T-helper 2 cell treated with Interferon-gamma antibody and Interleukin-4, amounts not matched to agents 5 μg/mL and 100 μg/mL, for 36 hours (primary cell): ENCODE data around the gene PCMTD2.
"Not testable (repeated sequence)": the region's sequence is repeated elsewhere in the genome, so short reads cannot be mapped to it uniquely, and the experiment has no call there.

Experiments used
- DNase-seq: peaks from one replicate; pipeline ENCODE4 v3.0.0; 2021; ENCODE audit warnings: low spot score
- H3K27ac Mint-ChIP-seq: one replicate; pipeline ENCODE4 v1.8.0; 2021; ENCODE audit warnings: mild to moderate bottlenecking, mixed read lengths
- H3K27me3 Mint-ChIP-seq: one replicate; pipeline ENCODE4 v1.8.0; 2021; ENCODE audit warnings: low read depth, mixed read lengths
- H3K36me3 Mint-ChIP-seq: one replicate; pipeline ENCODE4 v1.8.0; 2021; ENCODE audit warnings: low read depth, mixed read lengths
- H3K4me1 Mint-ChIP-seq: one replicate; pipeline ENCODE4 v1.8.0; 2021; ENCODE audit warnings: low read depth, mixed read lengths
- H3K4me3 Mint-ChIP-seq: one replicate; pipeline ENCODE4 v1.8.0; 2022; ENCODE audit warnings: mild to moderate bottlenecking, moderate library complexity, mixed read lengths
- H3K9me3 Mint-ChIP-seq: one replicate; pipeline ENCODE4 v1.8.0; 2021; ENCODE audit warnings: mixed read lengths

The PCMTD2 gene

GRCh38 chr20:64229507-64230061 lies 26.0 kb upstream of the PCMTD2 start:
- Mint-ChIP-seq H3K9me3 (no peaks in the 10 kb centered on the region), H3K4me1 (no peaks in the 10 kb centered on the region), H3K4me3 (no peak overlapping the region), H3K27ac (no peak overlapping the region), H3K36me3 (no peaks in the 10 kb centered on the region), H3K27me3 (no peaks in the 10 kb centered on the region)
- no peak for DNase-seq

- DNase-seq = no peak
- no peaks in the 10 kb centered on the region for H3K9me3 Mint-ChIP-seq
- no peaks in the 10 kb centered on the region for H3K4me1 Mint-ChIP-seq
- no peak overlapping the region for H3K4me3 Mint-ChIP-seq
- no peaks in the 10 kb centered on the region for H3K27me3 Mint-ChIP-seq
- no peak overlapping the region for H3K27ac Mint-ChIP-seq
- no peaks in the 10 kb centered on the region for H3K36me3 Mint-ChIP-seq
Measured at GRCh38 chr20:64230461-64231145, 24.9 kb upstream of the PCMTD2 start.

- Mint-ChIP-seq H3K27ac (no peak overlapping the region), H3K36me3 (no peaks in the 10 kb centered on the region), H3K4me1 (no peaks in the 10 kb centered on the region), H3K4me3 (no peak overlapping the region), H3K9me3 (no peaks in the 10 kb centered on the region), H3K27me3 (no peaks in the 10 kb centered on the region)
- no peak for DNase-seq
Measured at GRCh38 chr20:64231621-64232550, 23.7 kb upstream of the PCMTD2 start.

GRCh38 chr20:64232794-64233193 lies 22.8 kb upstream of the PCMTD2 start:
- DNase-seq = no peak
- Mint-ChIP-seq H3K27me3 (no peaks in the 10 kb centered on the region), H3K4me1 (no peaks in the 10 kb centered on the region), H3K27ac (no peak overlapping the region), H3K9me3 (no peaks in the 10 kb centered on the region), H3K36me3 (no peaks in the 10 kb centered on the region), H3K4me3 (no peak overlapping the region)

GRCh38 chr20:64233725-64234124 lies 21.8 kb upstream of the PCMTD2 start:
- H3K36me3 Mint-ChIP-seq = no peaks in the 10 kb centered on the region
- no peak for DNase-seq
- H3K4me3 Mint-ChIP-seq = no peak overlapping the region
- no peak overlapping the region for H3K27ac Mint-ChIP-seq
- no peaks in the 10 kb centered on the region for H3K9me3 Mint-ChIP-seq
- no peaks in the 10 kb centered on the region for H3K4me1 Mint-ChIP-seq
- no peaks in the 10 kb centered on the region for H3K27me3 Mint-ChIP-seq

- no peak overlapping the region for H3K27ac Mint-ChIP-seq
- H3K4me3 Mint-ChIP-seq = no peak overlapping the region
- H3K36me3 Mint-ChIP-seq = no peaks in the 10 kb centered on the region
- no peaks in the 10 kb centered on the region for H3K9me3 Mint-ChIP-seq
- H3K4me1 Mint-ChIP-seq = no peaks in the 10 kb centered on the region
- no peak for DNase-seq
- no peaks in the 10 kb centered on the region for H3K27me3 Mint-ChIP-seq
Measured at GRCh38 chr20:64234291-64234791, 21.2 kb upstream of the PCMTD2 start.

- H3K36me3 Mint-ChIP-seq, H3K27me3 Mint-ChIP-seq, H3K9me3 Mint-ChIP-seq, H3K27ac Mint-ChIP-seq, H3K4me3 Mint-ChIP-seq, H3K4me1 Mint-ChIP-seq, DNase-seq: not testable (repeated sequence)
Measured at GRCh38 chr20:64234921-64235565, 20.5 kb upstream of the PCMTD2 start.

- Mint-ChIP-seq H3K36me3 (no peaks in the 10 kb centered on the region), H3K4me3 (no peak overlapping the region), H3K27me3 (no peaks in the 10 kb centered on the region), H3K9me3 (no peaks in the 10 kb centered on the region), H3K4me1 (no peaks in the 10 kb centered on the region), H3K27ac (no peak overlapping the region)
- no peak for DNase-seq
Measured at GRCh38 chr20:64236137-64237088, 19.1 kb upstream of the PCMTD2 start.

GRCh38 chr20:64237316-64237715 lies 18.2 kb upstream of the PCMTD2 start:
- Mint-ChIP-seq H3K9me3 (no peaks in the 10 kb centered on the region), H3K27me3 (no peaks in the 10 kb centered on the region), H3K36me3 (no peaks in the 10 kb centered on the region), H3K4me3 (no peak overlapping the region), H3K27ac (no peak overlapping the region), H3K4me1 (no peaks in the 10 kb centered on the region)
- no peak for DNase-seq

- Mint-ChIP-seq H3K4me3 (no peak overlapping the region), H3K9me3 (no peaks in the 10 kb centered on the region), H3K4me1 (no peaks in the 10 kb centered on the region), H3K27ac (no peak overlapping the region), H3K36me3 (no peaks in the 10 kb centered on the region), H3K27me3 (no peaks in the 10 kb centered on the region)
- DNase-seq = no peak
Measured at GRCh38 chr20:64238115-64238825, 17.3 kb upstream of the PCMTD2 start.

GRCh38 chr20:64238851-64239387 lies 16.6 kb upstream of the PCMTD2 start:
- Mint-ChIP-seq H3K4me3 (no peak overlapping the region), H3K27ac (no peak overlapping the region), H3K4me1 (no peaks in the 10 kb centered on the region), H3K9me3 (no peaks in the 10 kb centered on the region), H3K36me3 (no peaks in the 10 kb centered on the region), H3K27me3 (no peaks in the 10 kb centered on the region)
- DNase-seq = no peak

GRCh38 chr20:64239449-64240242 lies 15.9 kb upstream of the PCMTD2 start:
- Mint-ChIP-seq H3K4me1 (no peaks in the 10 kb centered on the region), H3K4me3 (no peak overlapping the region), H3K27me3 (peaks cover 4% of the 10 kb centered on the region), H3K27ac (no peak overlapping the region), H3K36me3 (no peaks in the 10 kb centered on the region), H3K9me3 (no peaks in the 10 kb centered on the region)
- no peak for DNase-seq
